Activated CD8-positive, alpha-beta T cell treated with anti-CD3 and anti-CD28 coated beads for 36 hours (primary cell): ENCODE measurements around the gene LARGE2. TPM values are rescaled to one million over a fixed set of nuclear protein-coding genes. Genes with fewer than 3 reads are reported as not detected.
A peak's percentile ranks its signal among the peaks of the same experiment; 100 is the strongest.

Source experiments
- ATAC-seq: fragments of 200-7000 bp; cut with Tn5 transposase; one replicate; pipeline ENCODE4 v1.10.0; 2021; ENCODE audit warnings: mild to moderate bottlenecking, moderate library complexity
- CTCF ChIA-PET: fragments of 350-600 bp; sonication (Branson Sonifier 250); formaldehyde crosslinking; loops from one replicate; lab custom pipeline; 2021; ENCODE audit warnings: antibody characterized with exemption; lab: Charles Lee
- POLR2A ChIA-PET: fragments of 350-600 bp; sonication (Branson Sonifier 250); formaldehyde crosslinking; loops from one replicate; lab custom pipeline; 2021; ENCODE audit warnings: antibody characterized with exemption; lab: Charles Lee
- DNase-seq: peaks from one replicate; pipeline ENCODE4 v3.0.0-alpha.2; 2020
- H3K27ac Mint-ChIP-seq: one replicate; pipeline ENCODE4 v1.8.0; 2021; ENCODE audit warnings: mild to moderate bottlenecking, mixed read lengths
- H3K27me3 Mint-ChIP-seq: one replicate; pipeline ENCODE4 v1.8.0; 2021; ENCODE audit warnings: mixed read lengths
- H3K36me3 Mint-ChIP-seq: one replicate; pipeline ENCODE4 v1.8.0; 2021; ENCODE audit warnings: low read depth, mixed read lengths
- H3K4me1 Mint-ChIP-seq: one replicate; pipeline ENCODE4 v1.8.0; 2021; ENCODE audit warnings: low read depth, mixed read lengths
- H3K4me3 Mint-ChIP-seq: one replicate; pipeline ENCODE4 v1.8.0; 2021; ENCODE audit warnings: mild to moderate bottlenecking, moderate library complexity, mixed read lengths
- H3K9me3 Mint-ChIP-seq: one replicate; pipeline ENCODE4 v1.8.0; 2021; ENCODE audit warnings: mixed read lengths
- intact Hi-C: fragments of 100-400 bp; cut with micrococcal nuclease; formaldehyde crosslinking; loops from one replicate; pipeline ENCODE4 v1.10.0; 2022
- total RNA-seq, 2 experiments: library from RNA; stranded (reverse); gene quantifications; one replicate each; pipeline ENCODE4 v1.2.3, GENCODE V29; 2021
- TF ChIP-seq, protein P1 (sequence below): fragments of 200-600 bp; IDR thresholded peaks from one replicate; pipeline ENCODE4 v1.8.0; 2022; ENCODE audit warnings: antibody characterized with exemption, mild to moderate bottlenecking

LARGE2 gene
- total RNA-seq, 2 experiments from 2014 or later, result 0.70 to 1.1 TPM

GRCh38 chr11:45926536-45927331 lies 4.3 kb downstream of the LARGE2 start:
- Mint-ChIP-seq H3K36me3 (no peaks in the 10 kb centered on the region), H3K4me3 (no peak overlapping the region), H3K27me3 (peaks cover 3% of the 10 kb centered on the region), H3K4me1 (peaks cover 28% of the 10 kb centered on the region), H3K27ac (peak overlapping the region; percentile 27), H3K9me3 (no peaks in the 10 kb centered on the region)
- ChIA-PET POLR2A (interaction anchor here (1.1 kb wide), 1 partner anchor 9 kb away, joined by 3 read pairs; the partner anchor contains the start of gene PEX16), CTCF (interaction anchor here (1.0 kb wide), 1 partner anchor 80 kb away, joined by 3 read pairs; no protein-coding TSS in a partner anchor)
- intact Hi-C loops, result no loop called here
- no peak for ATAC-seq
- TF ChIP-seq, protein P1, sequence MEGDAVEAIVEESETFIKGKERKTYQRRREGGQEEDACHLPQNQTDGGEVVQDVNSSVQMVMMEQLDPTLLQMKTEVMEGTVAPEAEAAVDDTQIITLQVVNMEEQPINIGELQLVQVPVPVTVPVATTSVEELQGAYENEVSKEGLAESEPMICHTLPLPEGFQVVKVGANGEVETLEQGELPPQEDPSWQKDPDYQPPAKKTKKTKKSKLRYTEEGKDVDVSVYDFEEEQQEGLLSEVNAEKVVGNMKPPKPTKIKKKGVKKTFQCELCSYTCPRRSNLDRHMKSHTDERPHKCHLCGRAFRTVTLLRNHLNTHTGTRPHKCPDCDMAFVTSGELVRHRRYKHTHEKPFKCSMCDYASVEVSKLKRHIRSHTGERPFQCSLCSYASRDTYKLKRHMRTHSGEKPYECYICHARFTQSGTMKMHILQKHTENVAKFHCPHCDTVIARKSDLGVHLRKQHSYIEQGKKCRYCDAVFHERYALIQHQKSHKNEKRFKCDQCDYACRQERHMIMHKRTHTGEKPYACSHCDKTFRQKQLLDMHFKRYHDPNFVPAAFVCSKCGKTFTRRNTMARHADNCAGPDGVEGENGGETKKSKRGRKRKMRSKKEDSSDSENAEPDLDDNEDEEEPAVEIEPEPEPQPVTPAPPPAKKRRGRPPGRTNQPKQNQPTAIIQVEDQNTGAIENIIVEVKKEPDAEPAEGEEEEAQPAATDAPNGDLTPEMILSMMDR, result no peak
- no peak for DNase-seq

DNA sequence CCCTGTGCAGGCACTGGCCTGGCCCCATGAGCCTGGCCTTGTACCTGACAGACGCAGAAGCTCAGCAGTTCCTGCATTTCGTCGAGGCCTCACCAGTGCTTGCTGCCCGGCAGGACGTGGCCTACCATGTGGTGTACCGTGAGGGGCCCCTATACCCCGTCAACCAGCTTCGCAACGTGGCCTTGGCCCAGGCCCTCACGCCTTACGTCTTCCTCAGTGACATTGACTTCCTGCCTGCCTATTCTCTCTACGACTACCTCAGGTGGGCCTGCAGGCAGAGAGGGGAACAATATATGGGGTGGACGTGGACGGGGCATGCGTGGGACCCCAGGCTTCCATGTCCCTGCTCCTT lies 4.9 kb downstream of the LARGE2 start:
- ATAC-seq, result peak; percentile 46
- intact Hi-C loops, result no loop called here
- Mint-ChIP-seq H3K9me3 (no peaks in the 10 kb centered on the region), H3K4me3 (no peak overlapping the region), H3K27ac (peak overlapping the region; percentile 27), H3K4me1 (peaks cover 28% of the 10 kb centered on the region), H3K27me3 (peaks cover 3% of the 10 kb centered on the region), H3K36me3 (no peaks in the 10 kb centered on the region)
- CTCF ChIA-PET, result interaction anchor here (1.0 kb wide), 1 partner anchor 79 kb away, joined by 3 read pairs; no protein-coding TSS in a partner anchor
- peak; percentile 36 for DNase-seq
- TF ChIP-seq, protein P1, result no peak
- POLR2A ChIA-PET, result interaction anchor here (1.1 kb wide), 1 partner anchor 9 kb away, joined by 3 read pairs; the partner anchor contains the start of gene PEX16

DNA sequence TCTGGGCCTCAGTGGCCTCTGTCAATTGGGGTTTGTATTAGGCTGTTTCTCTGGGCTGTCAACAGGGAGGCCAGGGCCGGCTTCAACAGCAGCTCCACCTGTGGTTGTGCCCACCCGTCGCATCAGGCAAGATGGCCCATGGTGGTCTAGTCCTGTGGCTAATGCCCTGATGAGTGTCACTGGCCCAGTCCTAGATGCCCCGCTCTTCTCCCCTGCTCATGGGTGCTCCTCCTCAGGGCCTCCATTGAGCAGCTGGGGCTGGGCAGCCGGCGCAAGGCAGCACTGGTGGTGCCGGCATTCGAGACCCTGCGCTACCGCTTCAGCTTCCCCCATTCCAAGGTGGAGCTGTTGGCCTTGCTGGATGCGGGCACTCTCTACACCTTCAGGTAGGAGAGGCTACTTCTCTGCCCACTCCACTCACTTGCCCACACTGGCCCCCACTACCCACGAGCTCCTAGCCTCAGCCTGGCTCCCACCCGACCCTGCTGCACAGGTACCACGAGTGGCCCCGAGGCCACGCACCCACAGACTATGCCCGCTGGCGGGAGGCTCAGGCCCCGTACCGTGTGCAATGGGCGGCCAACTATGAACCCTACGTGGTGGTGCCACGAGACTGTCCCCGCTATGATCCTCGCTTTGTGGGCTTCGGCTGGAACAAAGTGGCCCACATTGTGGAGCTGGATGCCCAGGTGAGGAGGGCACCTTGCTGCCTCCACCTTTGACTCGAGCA lies 5.4 kb downstream of the LARGE2 start:
- ChIA-PET CTCF (interaction anchor here (1.0 kb wide), 1 partner anchor 79 kb away, joined by 3 read pairs; no protein-coding TSS in a partner anchor), POLR2A (interaction anchor here (1.1 kb wide), 1 partner anchor 10 kb away, joined by 3 read pairs; the partner anchor contains the start of gene PEX16)
- TF ChIP-seq, protein P1, result no peak
- intact Hi-C loops, result no loop called here
- H3K9me3 Mint-ChIP-seq, result no peaks in the 10 kb centered on the region
- no peaks in the 10 kb centered on the region for H3K36me3 Mint-ChIP-seq
- no peak overlapping the region for H3K4me3 Mint-ChIP-seq
- peaks cover 3% of the 10 kb centered on the region for H3K27me3 Mint-ChIP-seq
- H3K27ac Mint-ChIP-seq, result no peak overlapping the region
- no peak for ATAC-seq
- no peak for DNase-seq
- peaks cover 28% of the 10 kb centered on the region for H3K4me1 Mint-ChIP-seq

- ChIA-PET POLR2A (interaction anchor here (0.6 kb wide), 1 partner anchor 325 kb away, joined by 3 read pairs; no protein-coding TSS in a partner anchor), CTCF (no interaction called here)
- ATAC-seq, result no peak
- Mint-ChIP-seq H3K4me1 (peaks cover 26% of the 10 kb centered on the region), H3K27ac (no peak overlapping the region), H3K27me3 (no peaks in the 10 kb centered on the region), H3K9me3 (no peaks in the 10 kb centered on the region), H3K36me3 (peaks cover 2% of the 10 kb centered on the region), H3K4me3 (no peak overlapping the region)
- no peak for DNase-seq
- intact Hi-C loops, result no loop called here
- TF ChIP-seq, protein P1, result no peak
These were observed 6.2 kb downstream of the LARGE2 start for GRCh38 chr11:45928535-45929215.
